Activated CD8-positive, alpha-beta T cell treated with anti-CD3 and anti-CD28 coated beads for 36 hours (primary cell): Measurements from ENCODE around the gene NOL3. TPM values are rescaled to one million over a fixed set of nuclear protein-coding genes. Genes with fewer than 3 reads are reported as not detected.

Source experiments
- ATAC-seq: fragments of 200-7000 bp; cut with Tn5 transposase; one replicate; pipeline ENCODE4 v1.10.0; 2021; ENCODE audit warnings: mild to moderate bottlenecking, moderate library complexity
- CTCF ChIA-PET: fragments of 350-600 bp; sonication (Branson Sonifier 250); formaldehyde crosslinking; loops from one replicate; lab custom pipeline; 2021; ENCODE audit warnings: antibody characterized with exemption; lab: Charles Lee
- POLR2A ChIA-PET: fragments of 350-600 bp; sonication (Branson Sonifier 250); formaldehyde crosslinking; loops from one replicate; lab custom pipeline; 2021; ENCODE audit warnings: antibody characterized with exemption; lab: Charles Lee
- DNase-seq: peaks from one replicate; pipeline ENCODE4 v3.0.0-alpha.2; 2020
- H3K27ac Mint-ChIP-seq: one replicate; pipeline ENCODE4 v1.8.0; 2021; ENCODE audit warnings: mild to moderate bottlenecking, mixed read lengths
- H3K27me3 Mint-ChIP-seq: one replicate; pipeline ENCODE4 v1.8.0; 2021; ENCODE audit warnings: mixed read lengths
- H3K36me3 Mint-ChIP-seq: one replicate; pipeline ENCODE4 v1.8.0; 2021; ENCODE audit warnings: low read depth, mixed read lengths
- H3K4me1 Mint-ChIP-seq: one replicate; pipeline ENCODE4 v1.8.0; 2021; ENCODE audit warnings: low read depth, mixed read lengths
- H3K4me3 Mint-ChIP-seq: one replicate; pipeline ENCODE4 v1.8.0; 2021; ENCODE audit warnings: mild to moderate bottlenecking, moderate library complexity, mixed read lengths
- H3K9me3 Mint-ChIP-seq: one replicate; pipeline ENCODE4 v1.8.0; 2021; ENCODE audit warnings: mixed read lengths
- CTCF ChIP-seq: fragments of 200-600 bp; IDR thresholded peaks from one replicate; pipeline ENCODE4 v1.8.0; 2022; ENCODE audit warnings: antibody characterized with exemption, mild to moderate bottlenecking
- intact Hi-C: fragments of 100-400 bp; cut with micrococcal nuclease; formaldehyde crosslinking; loops from one replicate; pipeline ENCODE4 v1.10.0; 2022
- total RNA-seq, 2 experiments: library from RNA; stranded (reverse); gene quantifications; one replicate each; pipeline ENCODE4 v1.2.3, GENCODE V29; 2021

The NOL3 gene
- total RNA-seq, 2 experiments from 2014 or later, result 24.5 to 25.3 TPM

DNA sequence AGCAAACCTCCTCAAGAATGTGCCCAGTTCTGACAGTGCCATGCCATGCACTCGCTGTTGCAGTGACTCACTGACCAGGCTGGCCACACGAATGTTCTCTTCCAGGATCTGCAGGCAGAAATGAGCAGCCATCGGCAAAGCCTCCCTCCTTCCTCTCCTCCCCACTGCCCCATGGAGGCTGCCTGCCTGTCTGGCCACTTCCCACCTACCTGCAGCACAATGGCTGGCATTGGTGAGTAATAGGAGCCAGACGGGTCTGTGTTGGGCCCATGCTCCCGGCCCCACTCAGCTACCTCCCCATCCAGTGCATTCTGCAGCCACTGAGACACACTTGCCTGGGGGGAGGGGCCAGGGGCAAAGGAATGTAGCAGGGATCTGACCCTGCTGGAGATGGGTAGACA, 16.2 kb downstream of the NOL3 start:
- Mint-ChIP-seq H3K36me3 (no peaks in the 10 kb centered on the region), H3K9me3 (no peaks in the 10 kb centered on the region), H3K27ac (no peak overlapping the region), H3K4me3 (no peak overlapping the region), H3K4me1 (peaks cover 15% of the 10 kb centered on the region), H3K27me3 (peaks cover 12% of the 10 kb centered on the region)
- ChIA-PET POLR2A (interaction anchor here (0.8 to 1.3 kb wide), 2 partner anchors 58 to 158 kb away, joined by 4 read pairs; no protein-coding TSS in a partner anchor), CTCF (interaction anchor here (1.6 to 7.1 kb wide), 6 partner anchors 21 to 234 kb away, joined by 3 to 71 read pairs (median 11); partner anchors contain the start of genes FBXL8 and TRADD)
- ATAC-seq (no peak), DNase-seq (no peak)
- intact Hi-C loops, result loop anchor here (10.0 kb wide), 1 partner anchor 212 kb away; no protein-coding TSS in a partner anchor
- no peak for TF ChIP-seq CTCF

DNA sequence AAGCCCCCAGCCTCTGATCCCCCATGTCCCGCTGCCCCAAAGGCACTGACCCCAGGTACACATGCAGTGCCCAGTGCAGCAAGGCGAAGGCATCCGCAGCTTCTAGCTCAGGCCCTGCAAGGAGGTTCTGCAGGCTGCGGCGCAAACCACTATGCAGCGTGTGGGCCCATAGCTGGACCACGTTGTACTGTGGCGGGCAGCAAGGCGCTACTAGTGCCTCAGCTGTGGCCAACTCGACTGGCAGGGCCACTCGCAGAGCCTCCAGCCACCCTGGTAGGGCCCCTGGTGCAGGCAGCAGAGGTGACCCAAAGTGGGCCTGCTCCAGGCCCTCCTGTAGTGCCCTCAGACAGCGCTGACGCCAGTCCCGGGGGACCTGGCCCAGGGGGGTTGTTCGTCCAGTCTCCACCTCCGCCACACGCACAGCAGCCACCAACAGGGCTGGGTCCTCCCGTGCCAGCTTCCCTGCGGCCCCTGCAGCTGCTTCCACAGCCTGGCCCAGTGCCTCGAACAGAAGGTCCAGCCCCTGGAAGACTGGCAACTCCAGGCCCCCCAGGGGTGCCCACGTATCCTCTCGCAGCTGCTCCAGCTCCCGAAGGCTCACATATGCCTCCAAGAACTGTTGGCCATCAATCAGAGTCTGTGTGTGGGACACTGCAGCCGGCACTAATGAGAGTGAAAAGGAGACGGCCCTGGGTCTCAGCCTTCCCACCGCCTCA, 17.0 kb downstream of the NOL3 start:
- Mint-ChIP-seq H3K4me1 (peaks cover 15% of the 10 kb centered on the region), H3K36me3 (no peaks in the 10 kb centered on the region), H3K9me3 (no peaks in the 10 kb centered on the region), H3K4me3 (no peak overlapping the region), H3K27ac (no peak overlapping the region), H3K27me3 (peaks cover 12% of the 10 kb centered on the region)
- POLR2A ChIA-PET, result interaction anchor here (0.8 to 1.3 kb wide), 3 partner anchors 12 to 159 kb away, joined by 3 to 4 read pairs (median 4); no protein-coding TSS in a partner anchor
- CTCF ChIA-PET, result interaction anchor here (0.8 to 7.1 kb wide), 6 partner anchors 8 to 209 kb away, joined by 3 to 71 read pairs (median 4); no protein-coding TSS in a partner anchor
- no peak for TF ChIP-seq CTCF
- intact Hi-C loops, result loop anchor here (10.0 kb wide), 1 partner anchor 213 kb away; no protein-coding TSS in a partner anchor
- ATAC-seq (no peak), DNase-seq (no peak)

DNA sequence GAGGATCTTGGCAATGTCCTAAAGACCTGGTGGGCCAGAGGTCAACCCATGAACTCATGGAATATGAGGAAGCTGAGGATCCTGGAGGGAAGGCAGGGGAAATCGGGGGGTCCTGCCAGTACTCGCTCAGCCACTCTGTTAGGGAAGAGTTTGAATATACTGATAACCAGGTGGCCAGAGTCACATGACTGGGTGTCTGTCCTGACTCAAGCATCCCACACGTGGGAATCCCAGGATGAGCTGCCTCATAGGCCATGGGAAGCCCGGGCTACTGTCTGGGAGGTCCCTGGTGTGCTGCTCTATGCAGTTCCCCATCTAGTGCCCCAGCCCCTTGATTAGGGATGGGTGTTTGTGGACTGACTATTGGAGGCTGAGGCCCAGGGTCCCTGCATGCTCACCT, 18.0 kb downstream of the NOL3 start:
- ChIA-PET POLR2A (interaction anchor here (0.6 kb wide), 1 partner anchor 154 kb away, joined by 3 read pairs; no protein-coding TSS in a partner anchor), CTCF (interaction anchor here (1.3 to 1.9 kb wide), 4 partner anchors 9 to 170 kb away, joined by 3 to 6 read pairs (median 4); no protein-coding TSS in a partner anchor)
- Mint-ChIP-seq H3K4me1 (peaks cover 23% of the 10 kb centered on the region), H3K27me3 (peaks cover 12% of the 10 kb centered on the region), H3K9me3 (no peaks in the 10 kb centered on the region), H3K36me3 (peaks cover 10% of the 10 kb centered on the region), H3K4me3 (no peak overlapping the region), H3K27ac (no peak overlapping the region)
- DNase-seq, result no peak
- no peak for TF ChIP-seq CTCF
- no peak for ATAC-seq
- intact Hi-C loops, result loop anchor here (10.0 kb wide), 1 partner anchor 214 kb away; no protein-coding TSS in a partner anchor

DNA sequence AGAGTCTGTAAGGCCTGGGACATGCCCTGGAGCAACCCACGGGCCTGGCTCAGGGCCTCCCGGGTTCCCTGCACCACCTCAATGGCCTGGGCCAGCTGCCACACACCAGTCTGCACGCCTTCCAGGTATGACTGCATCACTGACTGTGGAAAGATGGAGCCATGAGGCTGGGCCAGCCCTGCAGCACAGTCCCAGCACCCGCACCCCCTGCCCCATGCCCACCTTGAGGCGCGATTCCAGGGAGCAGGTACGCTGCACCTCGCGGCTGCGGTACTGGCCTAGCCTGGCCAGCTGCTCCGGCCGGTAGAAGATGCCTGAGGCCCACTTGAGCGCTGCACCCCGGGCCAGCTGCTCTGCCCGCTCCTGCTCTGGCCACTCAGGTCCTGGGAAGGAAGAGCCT, 18.5 kb downstream of the NOL3 start:
- POLR2A ChIA-PET, result no interaction called here
- ATAC-seq (no peak), DNase-seq (no peak)
- intact Hi-C loops, result loop anchor here (10.0 kb wide), 1 partner anchor 214 kb away; no protein-coding TSS in a partner anchor
- TF ChIP-seq CTCF, result no peak
- H3K4me1 Mint-ChIP-seq, result peaks cover 28% of the 10 kb centered on the region
- peaks cover 12% of the 10 kb centered on the region for H3K27me3 Mint-ChIP-seq
- H3K4me3 Mint-ChIP-seq, result no peak overlapping the region
- no peaks in the 10 kb centered on the region for H3K9me3 Mint-ChIP-seq
- H3K27ac Mint-ChIP-seq, result no peak overlapping the region
- peaks cover 14% of the 10 kb centered on the region for H3K36me3 Mint-ChIP-seq
- CTCF ChIA-PET, result interaction anchor here (1.3 to 1.9 kb wide), 4 partner anchors 9 to 171 kb away, joined by 3 to 7 read pairs (median 5); no protein-coding TSS in a partner anchor
